OCI-LY1 (cell line): ENCODE measurements around the gene CDR2.

ENCODE experiments used
- CTCF ChIP-seq: fragments of 200-600 bp; sonication (generic), shearing (Covaris generic); IDR thresholded peaks from 2 replicates; pipeline ENCODE4 v1.5.1; 2017; ENCODE audit warnings: mild to moderate bottlenecking, antibody characterized with exemption, low read length, moderate library complexity, mixed read lengths
- EZH2 ChIP-seq: fragments of 200-600 bp; sonication (generic), shearing (Covaris generic); IDR thresholded peaks from 2 replicates; pipeline ENCODE4 v1.8.0; 2017; ENCODE audit warnings: borderline replicate concordance, mixed run types, mild to moderate bottlenecking, antibody characterized with exemption, low read length, moderate library complexity, mixed read lengths

GRCh38 chr16:22311520-22311919, 62.9 kb downstream of the CDR2 start:
- TF ChIP-seq CTCF (no peak), EZH2 (no peak)
